SKM-1 (cell line): Measurements from ENCODE around the gene DUSP22.

Source experiments
- DNase-seq: peaks from one replicate; lab custom pipeline; 2025; ENCODE audit not compliant: unreplicated experiment; lab: John Stamatoyannopoulos, UW

Gene DUSP22

GRCh38 chr6:349491-349921, 57.2 kb downstream of the DUSP22 start:
- DNase-seq = no peak

GRCh38 chr6:350371-350770, 58.1 kb downstream of the DUSP22 start:
- DNase-seq = no peak

- DNase-seq = no peak
Observed at GRCh38 chr6:351011-351866, 59.0 kb downstream of the DUSP22 start.

- DNase-seq = no peak
Observed at GRCh38 chr6:351867-352289, 59.6 kb downstream of the DUSP22 start.

- no peak for DNase-seq
Observed at GRCh38 chr6:352474-352873, 60.2 kb downstream of the DUSP22 start.

GRCh38 chr6:352896-353470, 60.7 kb downstream of the DUSP22 start:
- no peak for DNase-seq

GRCh38 chr6:353642-354614, 61.6 kb downstream of the DUSP22 start:
- DNase-seq = no peak

- no peak for DNase-seq
Observed at GRCh38 chr6:354631-355280, 62.5 kb downstream of the DUSP22 start.

GRCh38 chr6:355373-356208, 63.3 kb downstream of the DUSP22 start:
- no peak for DNase-seq

GRCh38 chr6:356828-357251, 64.6 kb downstream of the DUSP22 start:
- DNase-seq = no peak

- no peak for DNase-seq
Observed at GRCh38 chr6:357261-357790, 65.0 kb downstream of the DUSP22 start.

GRCh38 chr6:357791-358341, 65.6 kb downstream of the DUSP22 start:
- no peak for DNase-seq

- no peak for DNase-seq
Observed at GRCh38 chr6:358432-358831, 66.1 kb downstream of the DUSP22 start.

GRCh38 chr6:358847-359246, 66.6 kb downstream of the DUSP22 start:
- no peak for DNase-seq

- no peak for DNase-seq
Observed at GRCh38 chr6:359261-360035, 67.2 kb downstream of the DUSP22 start.

GRCh38 chr6:360349-360748, 68.1 kb downstream of the DUSP22 start:
- no peak for DNase-seq

GRCh38 chr6:360764-361373, 68.6 kb downstream of the DUSP22 start:
- DNase-seq = no peak

GRCh38 chr6:361411-362132, 69.3 kb downstream of the DUSP22 start:
- DNase-seq = no peak
